Spleen (tissue), 7 donors: ENCODE measurements around the gene NDP.

ENCODE experiments used
- CTCF ChIP-seq, 11 experiments: fragments of 200-600 bp in 7 of 11; fragments of 450-650 bp in 4 of 11; sonication (generic) in 4 of 11; IDR thresholded peaks in 8 of 11; conservative IDR thresholded peaks in 3 of 11; 1 replicate in 7 of 11; 2 replicates in 4 of 11; pipeline versions ENCODE4 v1.4.0 to v1.8.0; 2016 to 2021; ENCODE audit warnings: antibody characterized with exemption in 11 of 11, inconsistent platforms in 4 of 11, mild to moderate bottlenecking in 1 of 11
- POLR2A ChIP-seq, 3 donors: fragments of 450-650 bp; IDR thresholded peaks; one replicate each; pipeline ENCODE4 v1.5.1; 2017; ENCODE audit warnings: antibody characterized with exemption in 3 of 3, mild to moderate bottlenecking in 1 of 3
- POLR2AphosphoS5 ChIP-seq, 3 donors: sonication (generic); formaldehyde crosslinking; IDR thresholded peaks; one replicate each; pipeline ENCODE4 v1.5.1; 2017; ENCODE audit warnings: antibody characterized with exemption in 3 of 3
- donor health status: DM: no; HTN: no; CAD: no; lungs with moderate emphysema.
- donor health status: DM: no; HTN: no; CAD: no.
- donor health status: DM: no; HTN: no; CAD: no.

GRCh38 chrX:43971966-43972961 lies 926 bp downstream of the NDP start:
- TF ChIP-seq CTCF (IDR thresholded peaks at IDR 0.05 in 8 of 11, conservative IDR thresholded peaks at IDR 0.05 in 3 of 11): no peak
- TF ChIP-seq POLR2AphosphoS5 (IDR thresholded peaks at IDR 0.05): no peak
- TF ChIP-seq POLR2A (IDR thresholded peaks at IDR 0.05): no peak
